Measurements from ENCODE around the gene C1R.

C1R gene

DNA sequence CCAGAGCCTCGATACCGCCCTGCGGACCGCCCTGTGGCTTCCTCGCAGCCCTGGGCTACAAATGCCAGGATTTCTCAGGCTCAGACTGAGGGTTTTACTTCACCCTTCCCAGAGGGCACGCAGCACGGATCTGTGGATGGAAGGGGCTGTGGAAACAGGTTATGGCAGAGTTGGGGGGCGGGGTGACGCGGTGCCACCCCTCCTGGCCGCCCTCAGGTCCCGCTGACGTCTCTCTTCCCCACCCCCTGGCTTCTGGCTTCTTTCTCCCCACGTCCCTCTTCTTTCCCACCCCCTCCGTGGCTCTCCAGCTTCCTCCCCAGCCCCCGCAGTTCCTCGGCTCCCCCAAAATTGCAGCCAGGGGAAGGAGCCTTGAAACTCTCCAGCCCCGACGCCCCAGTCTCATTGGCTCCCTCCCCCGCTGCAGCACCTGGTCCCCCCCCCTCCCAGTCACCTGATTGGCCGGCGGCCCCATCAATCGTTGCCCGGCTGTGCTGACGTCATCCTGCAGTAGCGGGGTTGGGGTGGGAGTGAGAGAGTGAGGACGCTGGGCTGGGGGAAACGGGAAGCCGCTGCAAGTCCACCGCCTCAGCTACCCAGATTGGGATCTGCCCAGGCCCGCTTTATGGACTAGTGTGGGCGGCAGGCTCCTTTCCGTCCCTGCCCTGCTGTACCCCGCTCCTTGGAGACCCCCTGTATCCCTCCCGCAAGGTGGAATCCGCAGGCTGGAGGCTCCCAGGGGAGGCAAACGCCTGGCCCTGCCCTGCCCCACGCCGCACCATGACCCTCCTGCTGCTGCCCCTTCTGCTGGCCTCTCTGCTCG, 37.8 kb upstream of the C1R start, which contains the start of gene CLSTN3:
TSS of gene CLSTN3 (plus strand) at position 500 of the 820 bp plus-strand sequence. CDS start at position 778, 278 bp downstream.
- peak within 1 kb of the TSS; percentile 82 for H2AFZ ChIP-seq (ENCODE audit: low read length)
- H3K4me3 ChIP-seq (ENCODE audit: low read length, poor library complexity, severe bottlenecking), result peak within 1 kb of the TSS; percentile 99
- TF ChIP-seq, protein P1, sequence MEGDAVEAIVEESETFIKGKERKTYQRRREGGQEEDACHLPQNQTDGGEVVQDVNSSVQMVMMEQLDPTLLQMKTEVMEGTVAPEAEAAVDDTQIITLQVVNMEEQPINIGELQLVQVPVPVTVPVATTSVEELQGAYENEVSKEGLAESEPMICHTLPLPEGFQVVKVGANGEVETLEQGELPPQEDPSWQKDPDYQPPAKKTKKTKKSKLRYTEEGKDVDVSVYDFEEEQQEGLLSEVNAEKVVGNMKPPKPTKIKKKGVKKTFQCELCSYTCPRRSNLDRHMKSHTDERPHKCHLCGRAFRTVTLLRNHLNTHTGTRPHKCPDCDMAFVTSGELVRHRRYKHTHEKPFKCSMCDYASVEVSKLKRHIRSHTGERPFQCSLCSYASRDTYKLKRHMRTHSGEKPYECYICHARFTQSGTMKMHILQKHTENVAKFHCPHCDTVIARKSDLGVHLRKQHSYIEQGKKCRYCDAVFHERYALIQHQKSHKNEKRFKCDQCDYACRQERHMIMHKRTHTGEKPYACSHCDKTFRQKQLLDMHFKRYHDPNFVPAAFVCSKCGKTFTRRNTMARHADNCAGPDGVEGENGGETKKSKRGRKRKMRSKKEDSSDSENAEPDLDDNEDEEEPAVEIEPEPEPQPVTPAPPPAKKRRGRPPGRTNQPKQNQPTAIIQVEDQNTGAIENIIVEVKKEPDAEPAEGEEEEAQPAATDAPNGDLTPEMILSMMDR (conservative IDR thresholded peaks at IDR 0.05; ENCODE audit: low read length), result no peak
- TF ChIP-seq EZH2phosphoT487 (IDR thresholded peaks at IDR 0.05; ENCODE audit: borderline replicate concordance), result no peak
- peaks cover 24% of the 10 kb centered on the region for H3K36me3 ChIP-seq (ENCODE audit: insufficient read depth, low read length)
- peaks cover 38% of the 10 kb centered on the region for H3K79me2 ChIP-seq (ENCODE audit: insufficient read depth, low read length)
- H3K4me2 ChIP-seq (ENCODE audit: low read depth, low read length, poor library complexity, severe bottlenecking), result peak within 1 kb of the TSS; percentile 99
- peaks cover 36% of the 10 kb centered on the region for H3K4me1 ChIP-seq (ENCODE audit: insufficient read depth, low read length, poor library complexity, severe bottlenecking)
- no peaks in the 10 kb centered on the region for H3K27me3 ChIP-seq (ENCODE audit: insufficient read depth, low read length, poor library complexity, severe bottlenecking)
- H3K9ac ChIP-seq (ENCODE audit: low read depth, low read length, poor library complexity, severe bottlenecking), result peak within 1 kb of the TSS; percentile 81
- peaks cover 2% of the 10 kb centered on the region for H4K20me1 ChIP-seq (ENCODE audit: insufficient read depth, low read length, poor library complexity, severe bottlenecking)
- H3K9me2 ChIP-seq (replicated peaks; ENCODE audit: low read depth, low read length), result no peaks in the 10 kb centered on the region
- H3F3A ChIP-seq (ENCODE audit: low read depth), result peaks cover 2% of the 10 kb centered on the region; the same call in 1 of the 2 replicates
- no peaks in the 10 kb centered on the region for H3K9me3 ChIP-seq (ENCODE audit: insufficient read depth, low read depth, low read length)

DNA sequence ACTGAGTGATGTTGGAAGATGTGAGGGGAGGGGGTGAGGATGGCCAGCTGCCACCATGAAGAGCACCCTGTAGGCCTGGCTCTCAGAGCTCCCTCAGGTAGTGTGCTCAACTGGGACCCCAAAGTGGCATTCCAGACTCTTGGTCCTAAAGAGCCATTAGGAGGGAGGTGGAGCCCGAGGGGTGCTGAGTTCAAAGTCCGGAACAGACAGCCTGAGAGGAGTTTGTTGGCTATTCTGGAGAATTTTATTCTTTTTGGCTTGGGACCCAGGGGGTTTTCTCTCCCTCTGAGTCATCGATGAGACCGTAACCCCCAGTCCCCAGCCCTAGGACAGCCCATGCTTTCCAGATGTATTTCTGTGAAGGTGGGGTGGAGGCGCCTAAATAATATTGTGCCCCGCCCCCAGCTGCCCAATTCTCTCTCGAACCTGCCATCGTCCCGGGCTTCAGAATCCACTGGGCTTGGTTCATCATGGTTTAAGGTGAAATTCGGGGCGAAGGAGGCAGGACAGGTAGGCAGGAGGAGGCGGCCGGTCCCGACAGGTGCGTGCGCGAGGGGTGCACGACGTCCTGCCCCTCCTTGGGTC, 37.1 kb upstream of the C1R start:
- H4K20me1 ChIP-seq (ENCODE audit: insufficient read depth, low read length, poor library complexity, severe bottlenecking), result no peaks in the 10 kb centered on the region
- peak overlapping the region; percentile 81 for H3K9ac ChIP-seq (ENCODE audit: low read depth, low read length, poor library complexity, severe bottlenecking)
- H3K79me2 ChIP-seq (ENCODE audit: insufficient read depth, low read length), result peaks cover 38% of the 10 kb centered on the region
- no peak for TF ChIP-seq EZH2phosphoT487 (IDR thresholded peaks at IDR 0.05; ENCODE audit: borderline replicate concordance)
- TF ChIP-seq, protein P1 (conservative IDR thresholded peaks at IDR 0.05; ENCODE audit: low read length), result no peak
- peak overlapping the region; percentile 99 for H3K4me2 ChIP-seq (ENCODE audit: low read depth, low read length, poor library complexity, severe bottlenecking)
- H3K27me3 ChIP-seq (ENCODE audit: insufficient read depth, low read length, poor library complexity, severe bottlenecking), result no peaks in the 10 kb centered on the region
- H3K4me3 ChIP-seq (ENCODE audit: low read length, poor library complexity, severe bottlenecking), result peak overlapping the region; percentile 99
- H3F3A ChIP-seq (ENCODE audit: low read depth), result peaks cover 2% of the 10 kb centered on the region; the same call in 1 of the 2 replicates
- peak overlapping the region; percentile 82 for H2AFZ ChIP-seq (ENCODE audit: low read length)
- peaks cover 36% of the 10 kb centered on the region for H3K4me1 ChIP-seq (ENCODE audit: insufficient read depth, low read length, poor library complexity, severe bottlenecking)
- H3K9me3 ChIP-seq (ENCODE audit: insufficient read depth, low read depth, low read length), result no peaks in the 10 kb centered on the region
- peaks cover 17% of the 10 kb centered on the region for H3K36me3 ChIP-seq (ENCODE audit: insufficient read depth, low read length)
- no peaks in the 10 kb centered on the region for H3K9me2 ChIP-seq (replicated peaks; ENCODE audit: low read depth, low read length)

GRCh38 chr12:7128681-7129286, 36.5 kb upstream of the C1R start, which contains the start of gene RBP5:
TSS of gene RBP5 (minus strand) at chr12:7128889. CDS start at chr12:7128775, 114 bp downstream.
- H3K4me1 ChIP-seq (ENCODE audit: insufficient read depth, low read length, poor library complexity, severe bottlenecking), result peaks cover 36% of the 10 kb centered on the region
- H2AFZ ChIP-seq (ENCODE audit: low read length), result peak within 1 kb of the TSS; percentile 82
- H3K27me3 ChIP-seq (ENCODE audit: insufficient read depth, low read length, poor library complexity, severe bottlenecking), result no peaks in the 10 kb centered on the region
- H3K4me3 ChIP-seq (ENCODE audit: low read length, poor library complexity, severe bottlenecking), result peak within 1 kb of the TSS; percentile 99
- H3K4me2 ChIP-seq (ENCODE audit: low read depth, low read length, poor library complexity, severe bottlenecking), result peak within 1 kb of the TSS; percentile 99
- H3K79me2 ChIP-seq (ENCODE audit: insufficient read depth, low read length), result peaks cover 38% of the 10 kb centered on the region
- H3K36me3 ChIP-seq (ENCODE audit: insufficient read depth, low read length), result peaks cover 11% of the 10 kb centered on the region; the same call in 1 of the 2 replicates
- peak within 1 kb of the TSS; percentile 81 for H3K9ac ChIP-seq (ENCODE audit: low read depth, low read length, poor library complexity, severe bottlenecking)
- no peaks in the 10 kb centered on the region for H4K20me1 ChIP-seq (ENCODE audit: insufficient read depth, low read length, poor library complexity, severe bottlenecking)
- H3F3A ChIP-seq (ENCODE audit: low read depth), result peaks cover 2% of the 10 kb centered on the region; the same call in 1 of the 2 replicates
- no peak for TF ChIP-seq EZH2phosphoT487 (IDR thresholded peaks at IDR 0.05; ENCODE audit: borderline replicate concordance)
- TF ChIP-seq, protein P1 (conservative IDR thresholded peaks at IDR 0.05; ENCODE audit: low read length), result no peak
- no peaks in the 10 kb centered on the region for H3K9me2 ChIP-seq (replicated peaks; ENCODE audit: low read depth, low read length)
- H3K9me3 ChIP-seq (ENCODE audit: insufficient read depth, low read depth, low read length), result no peaks in the 10 kb centered on the region
